Activated T-cell treated with anti-CD3 and anti-CD28 coated beads, Interleukin-2, amount 50 U/mL, for 48 hours (primary cell): Measurements from ENCODE around the gene TNFRSF21.

Experiments used
- DNase-seq, 2 experiments: peaks; one replicate each; pipeline ENCODE4 v3.0.0-alpha.2; 2020

The TNFRSF21 gene

DNA sequence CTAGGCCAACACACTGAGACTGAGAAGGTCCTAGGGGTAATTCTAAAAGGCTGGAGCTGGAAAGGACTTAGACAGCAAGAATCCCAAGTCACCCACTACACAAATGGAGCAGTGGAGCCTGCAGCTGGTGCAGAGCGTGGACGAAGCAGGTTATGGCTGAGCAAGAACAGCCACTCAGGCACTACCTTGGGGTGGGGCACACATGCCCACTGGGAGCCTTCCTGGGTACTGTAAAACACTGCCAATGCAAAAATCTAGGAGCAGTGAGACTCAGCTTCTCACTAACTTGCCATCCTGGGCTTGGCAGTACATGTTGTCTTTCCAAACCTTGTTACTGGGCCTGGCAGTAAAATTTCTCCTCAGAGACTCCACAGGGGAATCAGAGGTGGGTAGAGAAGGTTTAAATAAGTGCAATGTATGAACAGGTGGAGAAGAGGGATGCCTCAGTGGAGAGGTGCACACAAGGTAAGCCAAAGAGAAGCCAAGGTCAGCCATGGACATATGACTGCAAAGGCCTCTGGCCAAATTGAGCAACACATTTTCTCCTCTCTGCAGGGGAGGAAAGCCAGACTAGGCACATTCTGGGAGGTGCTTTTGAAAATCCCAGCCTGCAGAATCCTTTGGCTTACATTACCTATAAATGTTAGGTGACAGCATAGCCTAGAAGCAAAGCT is 105.6 kb downstream of the TNFRSF21 start:
- no peak for DNase-seq

DNA sequence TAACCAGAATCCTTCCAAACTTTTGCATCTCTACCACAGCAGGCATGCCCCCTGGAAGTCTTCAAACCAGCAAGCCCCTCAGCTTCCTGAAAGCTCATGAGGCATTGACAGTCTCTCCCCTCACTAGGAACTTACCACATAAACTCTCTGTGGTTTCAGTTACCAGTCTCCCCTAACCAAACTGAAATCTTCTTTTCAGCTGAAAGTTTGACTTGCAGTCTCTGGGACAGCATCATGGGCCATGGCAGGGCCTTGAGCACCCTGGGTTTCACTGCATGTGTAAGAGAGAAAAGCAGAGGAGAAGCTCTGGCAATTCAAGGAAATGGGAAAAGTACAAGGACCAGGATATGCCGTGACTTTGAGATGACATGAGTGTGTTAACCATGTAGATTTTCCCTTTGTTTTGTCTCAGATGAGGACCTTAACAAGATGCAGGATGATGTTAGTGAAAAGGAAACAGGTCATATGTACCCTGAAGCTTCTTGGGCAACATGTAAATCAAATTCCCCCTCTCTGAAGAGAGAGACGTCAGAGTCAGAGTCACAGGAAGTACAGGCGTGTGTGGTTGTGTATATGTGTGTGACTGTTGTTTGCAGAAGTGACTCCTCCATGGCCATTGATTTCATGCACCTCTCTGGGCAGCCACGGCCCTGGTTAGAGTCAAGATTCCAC is 106.3 kb downstream of the TNFRSF21 start:
- DNase-seq = peak; percentile 20 to 25

DNA sequence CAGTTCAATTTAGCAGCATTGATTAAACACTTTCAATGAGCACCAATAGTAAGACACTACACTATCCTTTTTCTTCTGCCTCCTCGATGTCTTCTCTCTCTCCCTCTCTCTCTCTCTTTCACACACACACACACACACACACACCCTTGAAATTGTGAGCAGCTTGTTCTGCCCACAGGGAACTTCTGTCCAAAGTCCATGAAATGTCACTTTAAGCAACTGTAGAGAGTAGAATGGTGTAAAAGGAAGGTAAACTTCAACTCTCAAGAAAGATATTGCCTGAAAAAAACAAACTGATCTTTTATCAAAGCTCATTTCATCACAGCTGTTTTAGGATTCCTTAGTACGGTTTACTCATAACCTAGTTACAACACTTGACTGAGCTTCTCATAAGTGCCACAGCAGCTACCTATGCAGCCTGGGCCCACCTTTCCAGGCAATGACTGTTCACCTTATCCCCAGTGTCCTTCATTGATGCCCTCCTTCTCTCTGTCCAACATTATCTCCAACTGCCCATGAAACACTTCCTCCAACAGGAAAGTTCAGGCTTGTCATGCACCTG is 107.0 kb downstream of the TNFRSF21 start:
- DNase-seq = no peak

DNA sequence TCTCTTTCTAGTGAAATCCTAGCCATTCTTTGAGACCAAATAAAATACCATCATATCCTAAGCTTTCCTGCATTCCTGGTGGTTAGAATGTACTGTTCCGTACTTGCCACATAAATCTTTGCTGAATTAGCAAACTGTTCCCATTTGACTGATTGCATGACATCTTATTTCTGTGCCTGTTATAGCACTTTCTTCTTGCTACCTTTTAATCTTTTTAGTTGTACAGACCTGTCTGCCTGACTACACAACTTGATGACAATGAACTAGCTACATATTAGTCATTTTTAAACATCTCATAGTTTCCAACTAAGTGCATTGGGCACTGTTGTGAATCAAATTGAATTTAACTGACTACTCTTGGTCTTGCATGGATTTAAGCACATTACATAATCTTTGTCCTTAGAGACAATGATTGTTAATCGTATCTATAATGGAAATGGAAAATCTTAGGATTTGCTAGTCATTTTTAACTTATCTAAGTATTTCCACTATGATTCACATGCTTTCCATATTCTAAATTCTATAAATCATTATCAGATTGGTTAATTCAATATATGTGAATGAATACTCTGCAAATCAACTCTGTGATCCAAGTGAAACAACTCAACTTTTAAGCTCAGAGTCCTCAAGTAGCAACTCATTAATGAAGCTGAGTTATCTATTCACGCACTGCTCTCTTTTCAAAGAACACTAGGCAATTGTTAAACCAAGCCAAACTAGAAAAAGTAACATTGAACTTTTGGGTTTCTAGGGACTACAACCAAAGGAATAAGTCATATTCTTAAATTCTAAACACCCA is 109.0 kb downstream of the TNFRSF21 start:
- DNase-seq = no peak

DNA sequence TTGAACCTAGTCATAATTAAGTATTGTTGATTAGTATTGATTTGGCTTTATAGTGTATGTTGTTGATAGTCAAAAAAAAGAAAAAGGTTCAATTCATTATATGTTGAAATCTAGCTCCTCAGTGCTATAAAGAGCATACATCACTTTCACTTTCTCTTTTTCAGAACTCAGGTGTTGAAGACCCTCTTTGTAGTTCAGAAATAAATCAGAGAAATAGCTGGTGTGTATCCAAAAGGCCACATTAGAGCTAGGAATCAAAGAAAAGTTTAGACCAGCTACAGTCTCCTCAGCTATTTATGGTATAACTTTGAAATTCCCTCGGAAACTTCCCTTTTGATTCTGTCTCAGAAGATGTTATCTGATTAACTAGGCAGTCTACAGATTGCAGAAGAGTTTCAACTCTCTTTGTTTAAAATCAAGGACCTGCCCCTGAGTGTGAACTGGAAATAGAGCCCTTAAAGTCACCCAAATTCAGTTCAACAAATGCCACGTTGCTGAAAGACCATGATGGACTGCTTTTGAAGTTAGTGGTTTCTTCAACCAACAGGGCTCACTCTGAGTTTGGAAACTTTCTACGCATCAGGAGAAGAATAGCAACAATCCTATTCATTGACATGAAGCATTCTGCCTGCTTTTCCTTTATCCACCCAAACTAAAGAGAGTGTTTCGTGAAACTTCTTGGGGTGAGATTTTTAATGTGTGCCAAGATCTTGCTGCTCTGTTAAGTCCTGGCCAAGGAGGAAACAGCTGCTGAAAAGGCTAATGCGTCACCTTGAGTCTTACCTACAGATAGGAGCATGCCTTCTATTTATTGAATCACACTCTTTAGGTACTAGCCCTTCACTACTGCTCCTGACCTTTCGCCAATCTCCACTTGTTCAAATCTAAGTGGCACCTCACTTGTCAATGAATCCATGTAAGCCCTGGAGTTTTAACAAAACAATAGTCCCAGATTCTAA is 111.7 kb downstream of the TNFRSF21 start:
- DNase-seq = no peak

DNA sequence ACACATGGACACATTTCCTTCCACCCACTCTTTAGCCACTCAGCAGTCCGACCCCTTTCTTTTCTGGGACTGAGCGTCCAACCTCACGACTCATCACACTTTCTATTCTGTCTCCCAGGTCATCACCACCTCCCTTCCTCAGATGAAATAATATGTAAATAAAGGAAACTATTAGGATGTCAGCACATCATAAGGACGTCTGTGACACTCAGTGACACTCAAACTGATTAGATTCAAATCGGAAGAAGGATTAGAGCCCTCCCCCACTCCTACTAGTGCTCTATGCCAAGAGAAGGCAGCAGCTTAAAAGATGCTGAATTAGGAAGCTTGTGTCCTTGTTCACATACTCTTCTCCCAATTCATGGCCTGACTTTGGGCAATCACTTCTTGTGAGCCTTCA is 113.6 kb downstream of the TNFRSF21 start:
- DNase-seq = no peak

DNA sequence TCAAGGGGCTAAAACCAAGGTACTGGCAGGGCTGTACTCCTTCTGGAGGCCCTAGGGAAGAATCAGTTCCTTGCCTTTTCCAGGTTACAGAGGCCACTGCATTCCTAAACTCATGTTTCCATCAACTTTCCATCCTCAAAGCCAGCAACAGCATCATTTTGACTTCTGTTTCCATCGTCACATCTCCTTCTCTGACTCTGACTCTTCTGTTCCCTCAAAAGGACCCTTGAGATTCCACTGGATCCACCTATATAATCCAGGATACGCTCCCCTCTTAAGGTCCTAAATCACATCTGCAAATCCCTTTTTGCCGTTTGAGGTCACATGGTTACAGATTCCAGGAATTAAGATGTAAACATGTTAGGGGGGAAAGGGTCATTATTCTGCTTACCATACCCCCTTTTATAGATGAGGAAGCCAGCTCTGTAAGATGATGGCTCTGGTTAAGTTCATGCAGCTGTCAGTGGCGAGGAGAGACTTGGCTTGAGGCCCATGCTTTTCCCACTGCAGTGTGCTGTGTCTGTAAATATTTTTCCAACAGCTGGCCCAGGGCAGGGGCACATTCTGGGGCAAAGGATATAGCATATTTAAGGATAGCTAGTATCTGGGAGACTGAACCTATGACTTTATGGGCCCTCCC is 114.6 kb downstream of the TNFRSF21 start:
- no peak for DNase-seq

DNA sequence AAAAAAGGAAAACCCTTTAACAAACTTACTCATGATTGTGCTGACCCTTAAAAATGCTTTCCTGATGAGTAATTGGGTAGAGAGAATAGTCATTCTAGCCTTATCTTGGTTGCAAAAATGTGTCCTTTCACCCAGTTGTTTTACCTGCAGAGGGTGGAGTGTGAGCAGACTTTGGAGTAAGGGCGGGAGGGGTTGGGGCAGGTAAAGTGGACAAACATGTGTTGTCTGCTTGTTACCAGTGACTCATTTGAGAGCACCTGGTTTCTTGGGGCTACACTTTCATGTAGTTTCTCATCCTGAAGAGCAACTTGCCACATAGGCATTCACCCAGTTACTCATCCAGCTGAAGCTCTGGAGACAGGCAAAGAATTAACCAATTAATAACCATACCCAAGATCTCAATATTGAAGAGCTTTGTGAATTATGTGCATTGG is 121.1 kb downstream of the TNFRSF21 start:
- DNase-seq = no peak

DNA sequence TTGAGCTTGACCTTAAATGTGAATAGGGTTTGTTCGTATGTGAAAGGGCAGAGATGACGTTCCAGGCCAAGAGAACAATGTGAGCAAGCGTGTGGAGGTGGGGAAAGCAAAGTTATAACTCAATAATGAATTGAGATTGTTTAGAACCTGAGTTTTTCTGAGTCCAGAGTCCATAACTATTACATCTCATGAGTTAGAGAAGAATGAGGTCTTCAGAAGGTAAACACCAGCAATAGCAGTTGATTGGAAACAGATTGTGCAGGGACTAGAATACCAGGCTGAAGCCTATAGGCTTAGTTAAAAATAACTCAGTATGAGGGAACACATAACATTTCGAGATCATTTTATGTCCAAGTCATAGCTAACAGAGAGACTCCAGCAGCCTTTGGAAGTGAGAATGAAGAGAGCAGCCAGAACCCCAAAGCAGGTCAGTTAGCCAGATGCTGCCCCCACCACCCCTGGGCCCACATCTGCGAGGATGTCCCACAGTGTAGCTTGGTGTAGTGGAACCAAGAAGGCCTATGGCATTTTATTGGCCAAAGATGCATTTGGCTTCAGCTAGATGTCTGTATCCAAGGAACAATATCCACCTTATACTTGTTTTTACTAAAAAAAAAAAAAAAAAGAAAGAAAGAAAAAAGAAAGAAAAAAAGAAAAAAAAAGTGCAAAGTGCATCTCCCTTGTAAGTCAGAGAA is 121.7 kb downstream of the TNFRSF21 start:
- no peak for DNase-seq

DNA sequence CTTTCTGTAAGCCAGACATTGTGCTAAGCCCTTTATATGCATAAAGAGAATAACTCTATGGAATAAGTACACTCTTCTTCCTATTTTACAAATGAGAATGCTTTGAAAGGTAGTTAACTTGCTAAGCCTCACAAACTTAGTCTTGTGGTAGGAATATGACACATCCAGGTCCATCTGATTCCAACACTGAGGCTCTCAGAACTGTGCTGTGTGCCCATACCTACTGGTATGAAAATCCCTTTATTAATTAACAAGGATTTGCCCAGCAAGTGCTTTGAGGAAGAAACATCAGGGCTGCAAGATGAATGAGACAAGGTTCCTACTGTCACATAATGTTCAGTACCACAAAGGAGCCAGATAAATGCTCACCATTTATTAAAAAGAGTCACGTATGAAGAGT is 122.6 kb downstream of the TNFRSF21 start:
- DNase-seq = no peak

DNA sequence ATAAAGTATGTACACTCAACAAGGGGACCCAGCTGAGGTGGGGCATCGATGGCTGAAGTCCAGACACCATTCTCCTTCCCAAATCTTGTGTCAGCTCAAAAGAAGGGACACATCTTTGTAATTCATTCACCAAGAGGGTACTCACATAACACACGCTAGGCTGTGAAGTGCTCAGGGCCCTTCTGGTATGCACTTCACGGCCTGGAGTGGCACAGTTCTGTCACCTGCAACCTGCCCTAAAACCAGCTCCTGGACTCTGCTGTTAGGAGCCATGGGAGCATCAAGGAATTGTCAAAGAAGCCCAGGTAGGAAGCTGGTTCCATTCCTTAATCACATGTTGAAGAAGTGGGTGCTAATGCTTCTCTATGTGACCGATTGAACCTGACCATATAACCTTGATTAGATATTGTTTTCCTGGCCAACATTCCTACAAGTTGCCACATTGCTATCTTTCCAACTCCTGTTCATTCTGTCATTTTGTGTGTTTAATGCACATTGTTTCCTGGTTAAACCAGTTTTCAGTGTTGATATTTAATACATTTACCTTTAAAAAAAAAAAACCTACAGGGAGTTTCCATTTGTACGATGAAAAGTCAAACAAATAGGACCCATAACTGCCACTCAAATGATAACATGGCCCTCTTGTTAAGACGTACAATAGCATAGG is 127.3 kb downstream of the TNFRSF21 start:
- no peak for DNase-seq

DNA sequence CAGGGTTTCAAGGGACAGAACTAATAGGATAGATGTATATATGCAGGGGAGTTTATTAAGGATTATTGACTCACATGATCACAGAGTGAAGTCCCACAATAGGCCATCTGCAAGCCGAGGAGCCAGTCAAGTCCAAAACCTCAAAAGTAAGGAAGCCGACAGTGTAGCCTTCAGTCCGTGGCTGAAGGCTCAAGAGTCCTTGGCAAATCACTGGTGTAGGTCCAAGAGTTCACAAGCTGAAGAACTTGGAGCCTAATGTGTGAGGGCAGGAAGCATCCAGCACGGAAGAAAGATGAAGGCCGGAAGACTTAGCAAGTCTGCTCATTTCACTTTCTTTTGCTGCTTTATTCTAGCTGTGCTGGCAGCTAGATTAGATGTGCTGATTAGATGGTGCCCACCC is 128.0 kb downstream of the TNFRSF21 start:
- no peak for DNase-seq
